HUES64 (cell line): ENCODE results near the gene ILF2.

Experiments
- H3K27ac ChIP-seq: 2 replicates; pipeline ENCODE4 v1.7.0; 2013; ENCODE audit warnings: low read depth, low read length, inconsistent platforms
- H3K27me3 ChIP-seq: 2 replicates; pipeline ENCODE4 v1.6.1; 2013; ENCODE audit warnings: mild to moderate bottlenecking, low read length; ENCODE audit not compliant: insufficient read depth
- H3K36me3 ChIP-seq: 2 replicates; pipeline ENCODE4 v1.6.1; 2013; ENCODE audit warnings: mild to moderate bottlenecking, low read length; ENCODE audit not compliant: insufficient read depth
- H3K4me1 ChIP-seq: 2 replicates; pipeline ENCODE4 v1.6.1; 2013; ENCODE audit warnings: mild to moderate bottlenecking, low read length, moderate library complexity; ENCODE audit not compliant: insufficient read depth
- H3K4me3 ChIP-seq: 2 replicates; pipeline ENCODE4 v1.5.1; 2013; ENCODE audit warnings: mild to moderate bottlenecking, low read length, moderate library complexity
- H3K9ac ChIP-seq: 2 replicates; pipeline ENCODE4 v1.6.1; 2013; ENCODE audit warnings: mild to moderate bottlenecking, low read depth, low read length
- H3K9me3 ChIP-seq: 2 replicates; pipeline ENCODE4 v1.6.1; 2013; ENCODE audit warnings: low read depth, low read length; ENCODE audit not compliant: insufficient read depth
- WGBS: fragments of 150-250, 120-280 bp; methylation state at CpG from one replicate; pipeline ENCODE4 v1.1.7; 2013; ENCODE audit warnings: missing lambda C conversion rate; 5-methylcytosine and 5-hydroxymethylcytosine counted together

Gene ILF2

DNA sequence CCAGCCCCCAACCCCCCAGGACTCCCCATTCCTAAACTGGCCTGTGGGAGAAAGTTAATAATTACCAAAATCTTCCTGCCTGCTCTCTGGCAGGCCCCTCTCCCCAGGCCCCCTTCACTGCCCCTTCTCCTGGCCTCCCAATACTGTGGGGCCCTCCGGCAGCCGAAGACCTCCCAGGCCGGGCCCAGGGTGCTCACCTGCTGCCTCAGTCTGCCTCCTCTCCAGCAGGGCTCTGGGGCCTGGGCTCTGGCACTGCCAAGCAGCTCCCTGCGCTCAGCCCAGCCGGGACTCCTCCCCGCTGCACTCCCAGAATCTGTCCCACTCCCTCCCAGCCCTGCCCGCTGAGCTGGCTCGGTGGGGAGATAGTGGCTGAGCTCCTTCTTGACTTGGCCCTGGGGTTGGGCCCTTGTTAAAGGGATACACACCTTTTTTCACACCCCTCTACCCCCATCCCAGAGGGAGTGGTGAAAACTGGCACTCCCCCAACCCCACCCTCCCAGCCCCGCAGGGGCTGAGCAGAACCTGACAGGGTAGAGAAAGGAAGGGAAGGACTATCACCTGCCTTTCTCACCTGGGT lies 58.0 kb downstream of the ILF2 start, which contains the start of gene S100A16:
S100A16 (minus strand) TSS at position 383 of the 577 bp plus-strand sequence. CDS start 4,986 bp downstream, outside the sequence.
- peaks cover 38% of the 10 kb centered on the region for H3K4me1 ChIP-seq
- no peaks in the 10 kb centered on the region for H3K9me3 ChIP-seq
- WGBS: 19% methylated on average over 8 of the region's 9 CpGs
- no peak within 1 kb of the TSS for H3K27ac ChIP-seq
- H3K36me3 ChIP-seq: no peaks in the 10 kb centered on the region; the same call in 1 of the 2 replicates
- no peaks in the 10 kb centered on the region for H3K27me3 ChIP-seq
- H3K4me3 ChIP-seq: peak within 1 kb of the TSS; percentile 45
- H3K9ac ChIP-seq: peak within 1 kb of the TSS; percentile 25

DNA sequence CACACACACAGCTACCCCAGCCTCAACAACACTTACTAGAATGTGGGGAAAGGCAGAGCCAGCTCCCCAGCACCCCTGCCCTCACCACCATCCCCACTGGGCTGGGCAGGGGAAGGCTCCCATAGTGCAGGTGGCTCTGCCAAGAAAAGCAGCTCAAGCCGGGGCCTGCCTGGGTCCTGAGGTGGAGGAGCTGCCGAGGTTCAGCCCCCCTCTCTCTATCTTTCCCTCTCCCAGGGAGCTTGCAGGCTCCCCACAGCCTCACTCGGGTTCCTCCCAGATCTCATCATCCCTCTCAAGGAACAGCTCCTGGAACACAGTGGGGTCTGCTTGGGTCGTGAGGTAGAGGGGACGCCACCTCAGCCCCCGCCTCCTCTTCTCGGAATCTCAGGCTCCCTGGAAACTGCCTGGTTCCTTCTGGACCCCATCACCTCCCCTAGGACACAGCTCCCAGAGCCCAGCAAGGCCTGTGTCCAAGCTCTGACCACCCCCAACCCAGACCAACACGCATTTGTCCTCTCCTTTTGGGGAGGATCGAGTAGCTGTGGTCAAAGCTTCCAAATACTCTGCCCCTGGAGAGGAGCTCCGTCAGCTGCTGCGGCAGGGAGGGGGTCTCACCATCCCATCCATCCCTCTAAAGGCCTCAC lies 58.6 kb downstream of the ILF2 start:
- Histone ChIP-seq H3K4me1 (peaks cover 43% of the 10 kb centered on the region), H3K27me3 (no peaks in the 10 kb centered on the region), H3K9me3 (no peaks in the 10 kb centered on the region), H3K36me3 (no peaks in the 10 kb centered on the region), H3K9ac (peak overlapping the region; percentile 25), H3K4me3 (peak overlapping the region; percentile 45), H3K27ac (no peak overlapping the region)
- 67% methylated on average over 9 of the region's 11 CpGs for WGBS
